ENCODE measurements around the gene ZBTB7C. TPM values are rescaled to one million over a fixed set of nuclear protein-coding genes. Genes with fewer than 3 reads are reported as not detected.
A peak's percentile ranks its signal among the peaks of the same experiment; 100 is the strongest.

Gene ZBTB7C
- polyA plus RNA-seq, 2 donors = 20.6 to 24.5 TPM

DNA sequence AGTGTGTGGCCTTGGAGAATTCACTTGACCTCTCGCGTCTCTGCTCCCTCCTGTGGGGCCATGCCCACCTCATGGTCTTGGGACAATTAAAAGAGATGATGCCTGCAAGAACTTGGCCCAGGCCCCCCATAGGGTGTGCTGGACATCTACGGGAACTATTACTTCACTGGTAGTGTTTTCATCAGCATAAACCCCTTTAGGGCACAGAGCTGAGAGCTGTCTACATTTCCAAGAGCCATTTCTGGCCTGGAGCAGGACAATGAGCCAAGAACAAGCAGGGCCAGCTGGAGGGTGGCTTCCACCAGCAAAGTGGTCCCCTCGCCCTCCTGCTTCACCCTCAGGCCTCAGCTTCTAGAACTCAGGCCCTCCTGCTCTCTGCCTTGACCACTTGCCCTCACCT is 232.3 kb downstream of the ZBTB7C start:
- H3K27me3 ChIP-seq (ENCODE audit: control insufficient read depth in 1 of 2, insufficient read depth in 2 of 2, low read length in 2 of 2) = no peaks in the 10 kb centered on the region
- H3K4me3 ChIP-seq (ENCODE audit: low read depth in 1 of 2, low read length in 2 of 2) = no peak overlapping the region
- peaks cover 0 to 3% of the 10 kb centered on the region in 2 donors for H3K36me3 ChIP-seq (ENCODE audit: control insufficient read depth in 2 of 2, insufficient read depth in 2 of 2, low read length in 1 of 2)
- WGBS, 2 donors = 90 to 93% methylated on average over 4 of the region's 4 CpGs
- no peaks in the 10 kb centered on the region for H3K4me1 ChIP-seq (ENCODE audit: control insufficient read depth in 2 of 2, insufficient read depth in 2 of 2, low read length in 1 of 2)
- no peak overlapping the region for H3K27ac ChIP-seq (ENCODE audit: low read depth in 2 of 2, low read length in 1 of 2)
- H3K9me3 ChIP-seq (ENCODE audit: control insufficient read depth in 2 of 2, insufficient read depth in 1 of 2, low read depth in 1 of 2, low read length in 1 of 2) = no peaks in the 10 kb centered on the region

DNA sequence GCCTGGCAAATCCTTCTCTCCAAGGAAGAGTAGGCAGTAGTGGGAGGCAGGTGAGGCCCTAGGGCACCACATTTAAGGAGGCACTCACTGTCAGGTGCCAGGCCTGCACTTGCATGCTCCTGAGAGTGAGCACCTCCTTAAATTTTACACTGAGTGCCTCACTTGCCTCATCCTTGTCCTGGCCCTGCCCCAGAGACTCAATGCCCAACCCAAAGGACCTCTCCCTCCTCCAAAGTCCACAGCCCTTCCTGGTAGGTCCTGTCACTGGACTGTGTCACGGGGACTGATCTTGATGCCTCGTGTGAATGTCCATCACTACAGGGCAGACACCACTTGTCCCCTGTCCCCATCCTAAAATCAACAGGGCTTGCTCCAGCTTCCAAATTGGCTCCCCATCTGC is 235.6 kb downstream of the ZBTB7C start:
- WGBS, 2 donors = 80 to 84% methylated on average over 2 of the region's 2 CpGs
- no peaks in the 10 kb centered on the region for H3K27me3 ChIP-seq (ENCODE audit: control insufficient read depth in 1 of 2, insufficient read depth in 2 of 2, low read length in 2 of 2)
- H3K9me3 ChIP-seq (ENCODE audit: control insufficient read depth in 2 of 2, insufficient read depth in 1 of 2, low read depth in 1 of 2, low read length in 1 of 2) = no peaks in the 10 kb centered on the region

DNA sequence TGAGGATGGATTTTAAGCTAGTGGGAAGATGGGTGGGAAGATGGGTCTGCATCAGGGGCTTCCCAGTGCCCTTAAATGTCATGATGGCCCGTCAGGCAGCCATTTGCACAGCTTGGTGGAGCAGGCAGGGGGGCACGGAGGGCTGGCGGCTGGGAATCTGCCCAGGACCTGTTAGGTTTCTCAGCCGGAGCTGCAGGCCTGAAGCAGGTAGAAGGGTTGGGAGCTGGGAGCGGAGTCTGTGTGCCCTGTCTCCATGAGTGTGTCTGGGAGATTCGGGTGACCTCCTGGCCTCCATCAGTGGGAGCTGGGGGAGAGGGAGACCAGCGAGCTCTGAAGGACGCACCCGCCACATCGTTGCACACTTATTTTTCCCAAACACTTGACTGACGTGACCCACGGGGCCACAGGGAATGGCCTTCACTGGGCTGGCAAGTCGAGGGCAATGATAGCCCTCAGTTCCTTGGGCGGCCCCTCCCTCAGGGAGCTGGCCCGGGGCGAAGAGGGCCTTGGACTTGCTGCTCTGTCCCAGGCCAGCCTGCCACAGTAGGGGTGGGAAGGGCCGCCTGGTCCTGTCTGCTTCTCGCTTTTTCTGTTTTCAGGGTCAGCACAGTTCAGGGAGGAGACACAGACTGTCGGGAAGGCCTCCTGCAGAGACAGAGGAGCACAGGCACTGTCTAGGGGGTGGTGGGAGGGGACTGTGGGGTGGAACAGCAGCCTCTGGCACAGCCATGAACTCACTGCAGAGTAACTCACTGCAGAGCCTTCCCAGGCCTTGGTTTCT is 236.8 kb downstream of the ZBTB7C start:
- Histone ChIP-seq H3K9me3 (ENCODE audit: control insufficient read depth in 2 of 2, insufficient read depth in 1 of 2, low read depth in 1 of 2, low read length in 1 of 2) (no peaks in the 10 kb centered on the region), H3K36me3 (ENCODE audit: control insufficient read depth in 2 of 2, insufficient read depth in 2 of 2, low read length in 1 of 2) (peaks cover 0 to 2% of the 10 kb centered on the region in 2 donors), H3K27ac (ENCODE audit: low read depth in 2 of 2, low read length in 1 of 2) (no peak overlapping the region), H3K4me1 (ENCODE audit: control insufficient read depth in 2 of 2, insufficient read depth in 2 of 2, low read length in 1 of 2) (no peaks in the 10 kb centered on the region), H3K4me3 (ENCODE audit: low read depth in 1 of 2, low read length in 2 of 2) (no peak overlapping the region), H3K27me3 (ENCODE audit: control insufficient read depth in 1 of 2, insufficient read depth in 2 of 2, low read length in 2 of 2) (no peaks in the 10 kb centered on the region)
- WGBS, 2 donors = 91 to 93% methylated on average over 19 of the region's 19 CpGs

More for the DNA sequence above, 235.6 kb downstream of the ZBTB7C start:
- no peak overlapping the region for H3K27ac ChIP-seq (ENCODE audit: low read depth in 2 of 2, low read length in 1 of 2)
- no peak overlapping the region for H3K4me3 ChIP-seq (ENCODE audit: low read depth in 1 of 2, low read length in 2 of 2)
- H3K4me1 ChIP-seq (ENCODE audit: control insufficient read depth in 2 of 2, insufficient read depth in 2 of 2, low read length in 1 of 2) = no peaks in the 10 kb centered on the region
- peaks cover 0 to 2% of the 10 kb centered on the region in 2 donors for H3K36me3 ChIP-seq (ENCODE audit: control insufficient read depth in 2 of 2, insufficient read depth in 2 of 2, low read length in 1 of 2)

DNA sequence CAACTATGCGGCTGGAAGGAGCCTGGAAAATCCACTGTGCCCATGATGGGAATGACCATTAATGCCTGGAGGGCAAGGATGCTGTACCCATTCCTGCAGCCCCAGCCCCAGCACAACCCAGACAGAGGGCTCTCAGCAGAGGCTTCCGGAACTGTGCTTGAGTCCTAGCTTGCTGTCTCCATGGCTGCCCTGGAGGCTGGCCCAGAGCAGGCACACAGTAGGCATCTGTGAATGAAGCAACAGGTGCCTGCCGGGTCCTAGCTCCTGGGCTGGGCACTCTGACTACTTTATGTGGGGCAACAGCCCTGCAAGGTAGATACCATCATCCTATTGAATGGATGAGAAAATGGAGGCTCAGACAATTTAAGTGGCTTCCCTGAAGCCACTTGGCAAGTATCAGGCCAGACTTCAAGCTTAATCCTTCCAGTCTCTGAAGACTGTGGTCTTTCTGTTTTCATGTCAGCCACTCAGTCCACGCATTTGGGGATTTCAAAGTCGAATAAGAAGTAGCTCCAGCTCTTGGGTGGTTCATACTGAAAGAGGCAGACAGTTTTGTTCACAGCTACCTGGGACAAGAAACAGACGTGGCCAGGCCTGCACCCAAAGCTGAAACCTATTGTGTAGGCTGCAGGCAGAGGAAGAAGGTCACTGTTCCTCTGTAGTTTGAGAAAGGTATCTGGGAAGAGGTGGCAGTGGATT is 237.5 kb downstream of the ZBTB7C start:
- Histone ChIP-seq H3K27me3 (ENCODE audit: control insufficient read depth in 1 of 2, insufficient read depth in 2 of 2, low read length in 2 of 2) (no peaks in the 10 kb centered on the region), H3K36me3 (ENCODE audit: control insufficient read depth in 2 of 2, insufficient read depth in 2 of 2, low read length in 1 of 2) (peaks cover 0 to 2% of the 10 kb centered on the region in 2 donors), H3K4me1 (ENCODE audit: control insufficient read depth in 2 of 2, insufficient read depth in 2 of 2, low read length in 1 of 2) (no peaks in the 10 kb centered on the region), H3K9me3 (ENCODE audit: control insufficient read depth in 2 of 2, insufficient read depth in 1 of 2, low read depth in 1 of 2, low read length in 1 of 2) (no peaks in the 10 kb centered on the region), H3K4me3 (ENCODE audit: low read depth in 1 of 2, low read length in 2 of 2) (no peak overlapping the region), H3K27ac (ENCODE audit: low read depth in 2 of 2, low read length in 1 of 2) (no peak overlapping the region)
- 87 to 90% methylated on average over 6 of the region's 6 CpGs for WGBS, 2 donors

DNA sequence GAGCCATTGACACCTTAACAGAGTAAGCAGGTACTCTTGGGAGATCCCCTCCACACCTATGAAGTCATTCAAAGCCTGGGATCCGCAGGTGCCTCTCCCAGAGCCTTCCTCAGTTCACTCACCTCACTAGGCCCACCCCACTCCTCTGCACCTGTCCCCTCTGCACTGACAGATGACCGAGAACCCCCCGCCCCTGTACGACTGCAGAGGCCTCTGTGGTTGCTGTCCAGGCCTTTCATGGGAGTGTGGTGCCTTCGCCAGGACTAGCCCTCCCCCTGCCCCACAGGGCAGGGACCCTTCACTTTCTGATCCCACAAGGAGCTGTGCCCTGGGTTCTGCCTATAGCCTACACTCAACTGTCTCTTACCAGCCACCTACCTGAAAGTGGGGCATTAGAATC is 238.5 kb downstream of the ZBTB7C start:
- H3K9me3 ChIP-seq (ENCODE audit: control insufficient read depth in 2 of 2, insufficient read depth in 1 of 2, low read depth in 1 of 2, low read length in 1 of 2) = no peaks in the 10 kb centered on the region
- no peaks in the 10 kb centered on the region for H3K27me3 ChIP-seq (ENCODE audit: control insufficient read depth in 1 of 2, insufficient read depth in 2 of 2, low read length in 2 of 2)
- H3K4me1 ChIP-seq (ENCODE audit: control insufficient read depth in 2 of 2, insufficient read depth in 2 of 2, low read length in 1 of 2) = no peaks in the 10 kb centered on the region
- no peak overlapping the region for H3K27ac ChIP-seq (ENCODE audit: low read depth in 2 of 2, low read length in 1 of 2)
- peaks cover 0 to 2% of the 10 kb centered on the region in 2 donors for H3K36me3 ChIP-seq (ENCODE audit: control insufficient read depth in 2 of 2, insufficient read depth in 2 of 2, low read length in 1 of 2)
- H3K4me3 ChIP-seq (ENCODE audit: low read depth in 1 of 2, low read length in 2 of 2) = no peak overlapping the region
- WGBS, 2 donors = 90 to 97% methylated on average over 5 of the region's 5 CpGs

DNA sequence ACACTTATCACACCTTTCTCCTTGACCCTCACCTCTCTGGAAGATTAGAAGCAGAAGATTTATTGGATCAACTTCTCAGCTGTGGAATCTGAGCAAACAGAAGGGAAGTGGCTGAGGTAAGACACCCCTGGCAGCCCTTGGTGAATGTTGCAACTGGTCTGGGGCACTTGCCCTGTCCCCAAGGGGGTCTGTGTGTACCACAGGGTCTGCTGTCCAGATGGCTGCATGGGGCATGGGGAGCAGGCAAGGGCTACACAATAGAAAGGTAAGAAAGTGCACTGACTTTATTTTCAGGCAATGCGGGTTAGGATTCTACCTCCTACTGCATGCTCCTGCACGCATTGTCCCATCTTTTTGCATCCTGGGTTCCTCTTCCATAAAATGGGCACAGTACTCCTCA is 240.3 kb downstream of the ZBTB7C start:
- Histone ChIP-seq H3K27ac (ENCODE audit: low read depth in 2 of 2, low read length in 1 of 2) (no peak overlapping the region), H3K36me3 (ENCODE audit: control insufficient read depth in 2 of 2, insufficient read depth in 2 of 2, low read length in 1 of 2) (peaks cover 0 to 2% of the 10 kb centered on the region in 2 donors), H3K27me3 (ENCODE audit: control insufficient read depth in 1 of 2, insufficient read depth in 2 of 2, low read length in 2 of 2) (no peaks in the 10 kb centered on the region), H3K4me3 (ENCODE audit: low read depth in 1 of 2, low read length in 2 of 2) (no peak overlapping the region), H3K9me3 (ENCODE audit: control insufficient read depth in 2 of 2, insufficient read depth in 1 of 2, low read depth in 1 of 2, low read length in 1 of 2) (no peaks in the 10 kb centered on the region), H3K4me1 (ENCODE audit: control insufficient read depth in 2 of 2, insufficient read depth in 2 of 2, low read length in 1 of 2) (peaks cover 0 to 2% of the 10 kb centered on the region in 2 donors)
- WGBS, 2 donors = 94 to 96% methylated on average over 2 of the region's 2 CpGs

DNA sequence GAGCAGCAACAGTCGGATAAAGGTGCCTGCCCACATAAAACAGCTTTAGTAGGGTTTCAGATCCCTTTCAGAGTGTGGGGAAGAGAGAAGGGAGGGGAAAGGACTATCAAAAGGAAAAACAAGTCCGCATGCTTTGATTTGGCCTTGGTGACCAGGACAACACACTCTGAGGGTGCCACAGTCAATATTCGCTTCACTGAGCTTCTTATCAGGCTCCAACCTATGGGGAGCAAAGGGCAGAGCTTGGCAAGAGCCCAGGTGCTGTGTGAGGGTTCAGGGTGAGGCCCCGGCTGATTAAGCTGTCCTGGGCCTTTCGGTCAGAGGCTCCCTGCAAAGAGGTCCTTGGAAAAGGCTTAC is 241.3 kb downstream of the ZBTB7C start:
- WGBS, 2 donors = 56 to 69% methylated on average over 5 of the region's 5 CpGs
- Histone ChIP-seq H3K4me1 (ENCODE audit: control insufficient read depth in 2 of 2, insufficient read depth in 2 of 2, low read length in 1 of 2) (peaks cover 0 to 2% of the 10 kb centered on the region in 2 donors), H3K36me3 (ENCODE audit: control insufficient read depth in 2 of 2, insufficient read depth in 2 of 2, low read length in 1 of 2) (peaks cover 0 to 2% of the 10 kb centered on the region in 2 donors), H3K27ac (ENCODE audit: low read depth in 2 of 2, low read length in 1 of 2) (no peak overlapping the region), H3K27me3 (ENCODE audit: control insufficient read depth in 1 of 2, insufficient read depth in 2 of 2, low read length in 2 of 2) (no peaks in the 10 kb centered on the region), H3K4me3 (ENCODE audit: low read depth in 1 of 2, low read length in 2 of 2) (no peak overlapping the region), H3K9me3 (ENCODE audit: control insufficient read depth in 2 of 2, insufficient read depth in 1 of 2, low read depth in 1 of 2, low read length in 1 of 2) (no peaks in the 10 kb centered on the region)

DNA sequence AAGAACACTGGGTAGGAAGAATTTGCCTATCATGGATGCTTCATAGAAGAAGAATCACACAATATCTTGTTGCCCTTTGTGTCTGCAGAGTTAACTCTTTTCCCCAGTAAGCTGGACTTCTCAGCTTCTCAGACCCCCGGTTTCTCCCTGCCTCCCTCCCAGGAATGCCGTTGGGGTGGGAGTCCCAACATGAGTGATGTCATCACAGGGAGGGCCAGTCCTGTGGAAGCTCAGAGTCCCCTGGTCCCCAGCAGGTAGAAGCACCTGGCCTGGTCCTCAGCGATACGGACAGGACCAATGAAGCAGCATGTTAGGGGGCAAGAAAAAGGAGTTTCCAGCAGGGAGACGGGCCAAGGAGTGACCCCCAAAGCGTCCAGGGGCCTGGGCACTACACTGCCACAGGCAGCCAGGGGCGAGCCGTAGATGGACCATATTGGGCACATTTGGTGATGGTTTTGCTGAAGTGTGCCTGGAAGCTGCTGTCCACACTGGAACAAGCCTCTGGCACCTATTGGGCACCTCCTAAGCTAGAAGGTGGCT is 242.8 kb downstream of the ZBTB7C start:
- Histone ChIP-seq H3K27ac (ENCODE audit: low read depth in 2 of 2, low read length in 1 of 2) (peak overlapping the region in 1 of 2 donors; percentile 27), H3K27me3 (ENCODE audit: control insufficient read depth in 1 of 2, insufficient read depth in 2 of 2, low read length in 2 of 2) (no peaks in the 10 kb centered on the region), H3K4me3 (ENCODE audit: low read depth in 1 of 2, low read length in 2 of 2) (no peak overlapping the region), H3K4me1 (ENCODE audit: control insufficient read depth in 2 of 2, insufficient read depth in 2 of 2, low read length in 1 of 2) (peaks cover 0 to 7% of the 10 kb centered on the region in 2 donors), H3K36me3 (ENCODE audit: control insufficient read depth in 2 of 2, insufficient read depth in 2 of 2, low read length in 1 of 2) (peaks cover 0 to 2% of the 10 kb centered on the region in 2 donors), H3K9me3 (ENCODE audit: control insufficient read depth in 2 of 2, insufficient read depth in 1 of 2, low read depth in 1 of 2, low read length in 1 of 2) (no peaks in the 10 kb centered on the region)
- 90% methylated on average over 8 of the region's 8 CpGs for WGBS, 2 donors

DNA sequence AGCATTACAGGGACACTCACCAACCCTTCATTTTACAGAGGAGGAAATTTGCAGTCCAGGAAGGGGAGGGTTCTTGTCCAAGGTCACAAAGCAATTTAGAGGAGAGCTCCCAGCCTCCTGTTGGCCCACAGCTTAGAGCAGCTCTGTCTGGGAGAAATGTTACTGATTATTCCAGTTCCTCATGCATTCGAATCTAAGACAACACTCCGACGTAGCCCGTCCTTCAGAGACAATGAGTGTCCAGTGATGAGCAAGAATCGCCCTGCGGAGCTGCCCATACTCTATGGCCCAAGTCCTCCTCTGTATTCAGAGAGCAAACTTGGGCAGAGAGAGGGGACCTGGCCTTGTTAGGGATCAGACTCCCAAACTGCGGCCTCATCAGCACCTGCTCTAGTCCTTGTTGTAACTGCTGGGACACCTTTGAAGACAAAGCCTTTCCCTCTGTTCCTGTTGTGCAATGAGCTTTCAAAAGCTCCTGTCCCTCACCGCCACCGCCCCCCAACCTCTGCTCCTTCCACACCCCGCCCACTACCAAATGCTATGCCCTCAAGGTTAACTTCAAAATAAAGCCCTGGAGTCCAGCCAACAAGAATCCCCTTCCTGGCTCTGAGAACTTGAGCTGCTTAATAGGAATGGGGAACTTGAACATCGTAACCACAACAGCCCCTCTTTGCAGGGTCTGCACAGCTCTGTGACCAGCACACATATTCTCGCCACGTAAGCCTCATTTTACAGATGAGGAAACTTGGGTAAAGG is 243.9 kb downstream of the ZBTB7C start:
- no peaks in the 10 kb centered on the region for H3K9me3 ChIP-seq (ENCODE audit: control insufficient read depth in 2 of 2, insufficient read depth in 1 of 2, low read depth in 1 of 2, low read length in 1 of 2)
- no peak overlapping the region for H3K27ac ChIP-seq (ENCODE audit: low read depth in 2 of 2, low read length in 1 of 2)
- H3K4me1 ChIP-seq (ENCODE audit: control insufficient read depth in 2 of 2, insufficient read depth in 2 of 2, low read length in 1 of 2) = peaks cover 0 to 8% of the 10 kb centered on the region in 2 donors
- WGBS, 2 donors = 76 to 83% methylated on average over 13 of the region's 13 CpGs
- no peaks in the 10 kb centered on the region for H3K27me3 ChIP-seq (ENCODE audit: control insufficient read depth in 1 of 2, insufficient read depth in 2 of 2, low read length in 2 of 2)
- no peak overlapping the region for H3K4me3 ChIP-seq (ENCODE audit: low read depth in 1 of 2, low read length in 2 of 2)
- H3K36me3 ChIP-seq (ENCODE audit: control insufficient read depth in 2 of 2, insufficient read depth in 2 of 2, low read length in 1 of 2) = peaks cover 0 to 2% of the 10 kb centered on the region in 2 donors
